ENCODE measurements around the gene NFE2L2.

- TF ChIP-seq CTCF (conservative IDR thresholded peaks at IDR 0.05; ENCODE audit: low read length) (no peak), EZH2phosphoT487 (IDR thresholded peaks at IDR 0.05; ENCODE audit: borderline replicate concordance) (no peak)
These were observed 4.1 kb downstream of the NFE2L2 start for GRCh38 chr2:177260379-177260778.

Measured in Loucy (cell line).